Endodermal cell (in vitro differentiated cells): ENCODE data around the gene NDUFA7. TPM values are rescaled to one million over a fixed set of nuclear protein-coding genes. Genes with fewer than 3 reads are reported as not detected.
A peak's percentile ranks its signal among the peaks of the same experiment; 100 is the strongest.

Source experiments
- DNase-seq: peaks from one replicate; pipeline ENCODE4 v3.0.0-alpha.2; 2017
- H3K27ac ChIP-seq: 2 replicates; pipeline ENCODE4 v1.5.1; 2013; ENCODE audit warnings: mild to moderate bottlenecking, low read depth, low read length, moderate library complexity
- H3K27me3 ChIP-seq: 2 replicates; pipeline ENCODE4 v1.6.1; 2013; ENCODE audit warnings: mild to moderate bottlenecking, low read length, moderate library complexity; ENCODE audit not compliant: insufficient read depth, control insufficient read depth, poor library complexity, severe bottlenecking
- H3K36me3 ChIP-seq: 2 replicates; pipeline ENCODE4 v1.7.0; 2013; ENCODE audit warnings: mild to moderate bottlenecking, low read length, moderate library complexity; ENCODE audit not compliant: control insufficient read depth, insufficient read depth
- H3K4me1 ChIP-seq: one replicate; pipeline ENCODE4 v1.7.0; 2013; ENCODE audit warnings: low read length; ENCODE audit not compliant: control insufficient read depth, insufficient read depth
- H3K4me3 ChIP-seq: 2 replicates; pipeline ENCODE4 v1.5.1; 2013; ENCODE audit warnings: mild to moderate bottlenecking, low read length, moderate library complexity
- H3K9ac ChIP-seq: 2 replicates; pipeline ENCODE4 v1.6.1; 2013; ENCODE audit warnings: mild to moderate bottlenecking, low read length, moderate library complexity; ENCODE audit not compliant: poor library complexity, severe bottlenecking; ENCODE audit errors: extremely low read depth
- H3K9me3 ChIP-seq: 2 replicates; pipeline ENCODE4 v1.6.1; 2013; ENCODE audit warnings: mild to moderate bottlenecking, low read length, moderate library complexity; ENCODE audit not compliant: control insufficient read depth
- H3K27ac Mint-ChIP-seq: 2 replicates; pipeline ENCODE4 v1.8.0; 2020; ENCODE audit warnings: mixed read lengths
- H3K27me3 Mint-ChIP-seq: 2 replicates; pipeline ENCODE4 v1.8.0; 2021; ENCODE audit warnings: mild to moderate bottlenecking, mixed read lengths; ENCODE audit not compliant: insufficient read depth
- H3K36me3 Mint-ChIP-seq: 2 replicates; pipeline ENCODE4 v1.8.0; 2020; ENCODE audit warnings: low read depth, mixed read lengths
- H3K4me1 Mint-ChIP-seq: 2 replicates; pipeline ENCODE4 v1.8.0; 2020; ENCODE audit warnings: mixed read lengths
- H3K4me3 Mint-ChIP-seq: 2 replicates; pipeline ENCODE4 v1.8.0; 2020; ENCODE audit warnings: mild to moderate bottlenecking, moderate library complexity, mixed read lengths
- H3K9me3 Mint-ChIP-seq: 2 replicates; pipeline ENCODE4 v1.8.0; 2020; ENCODE audit warnings: mild to moderate bottlenecking, mixed read lengths
- WGBS, 2 experiments: methylation state at CpG; one replicate each; pipeline versions ENCODE4 v1.1.5 to v1.1.7; 2013; ENCODE audit warnings: missing lambda C conversion rate in 2 of 2, mixed read lengths in 1 of 2; ENCODE audit not compliant: insufficient coverage in 1 of 2, insufficient read length in 1 of 2; 5-methylcytosine and 5-hydroxymethylcytosine counted together
- total RNA-seq, 2 donors: library from RNA; stranded (reverse); fragmentation: NEBNext Ultra II Directional in 1 of 2; extraction: Animal tissue kit (Norgen Biotek cat#: 25700) in 1 of 2; gene quantifications; 2 replicates in 1 of 2; 3 replicates in 1 of 2; pipeline ENCODE4 v1.2.1, GENCODE V29; 2021
- TF ChIP-seq, protein P1 (sequence below): fragments of 200-600 bp; sonication (generic); conservative IDR thresholded peaks from 2 replicates; pipeline ENCODE4 v1.5.0; 2021; ENCODE audit warnings: antibody characterized with exemption, mild to moderate bottlenecking

The NDUFA7 gene
- total RNA-seq, 2 donors from 2014 or later, result 75.7 to 86.2 TPM

DNA sequence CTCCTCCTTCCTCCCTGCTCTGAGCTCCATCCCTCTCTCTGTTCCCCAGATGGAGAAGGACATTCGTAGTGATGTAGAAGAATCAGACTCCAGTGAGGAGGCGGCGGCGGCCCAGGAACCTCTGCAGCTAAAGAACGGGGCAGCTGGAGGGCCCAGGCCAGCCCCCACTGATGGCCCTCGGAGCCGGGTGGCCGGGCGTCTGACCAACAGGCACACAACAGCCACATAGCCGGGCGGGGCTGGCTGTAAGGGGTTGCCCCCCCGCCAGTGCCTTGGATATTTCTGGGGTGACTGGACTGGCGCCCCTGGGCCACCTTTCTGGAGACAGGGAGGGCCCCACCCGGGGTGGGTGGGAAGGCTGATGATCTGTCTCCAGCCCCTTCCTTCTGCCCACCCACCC lies 59.3 kb downstream of the NDUFA7 start:
- 83 to 90% methylated on average over 5 to 14 of the region's 14 CpGs for WGBS, 2 experiments

DNA sequence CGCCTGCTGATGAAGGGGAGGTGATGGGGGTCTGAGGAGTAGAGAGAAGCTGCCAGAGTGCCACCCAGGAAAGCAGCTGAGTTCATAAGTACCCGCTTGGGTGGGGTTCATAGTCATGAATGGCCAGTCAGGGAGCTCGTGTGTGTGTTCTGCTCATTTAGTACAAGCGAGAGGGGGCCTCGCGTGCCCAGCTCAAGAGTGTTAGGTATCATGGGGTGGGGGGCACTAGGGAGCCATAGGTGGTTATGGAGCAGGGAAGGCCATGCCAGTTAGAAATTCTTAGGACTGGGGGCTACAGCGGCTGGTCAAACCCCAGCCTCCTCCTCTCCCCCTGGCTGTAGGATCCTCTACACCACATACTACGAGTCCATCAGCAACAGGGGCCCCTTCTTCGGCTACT lies 59.8 kb downstream of the NDUFA7 start:
- 97% methylated on average over 7 to 9 of the region's 9 CpGs for WGBS, 2 experiments
- no peaks in the 10 kb centered on the region for H3K9me3 Mint-ChIP-seq
- no peak overlapping the region for H3K27ac ChIP-seq
- H3K9me3 ChIP-seq, result no peaks in the 10 kb centered on the region
- H3K4me3 ChIP-seq, result no peak overlapping the region
- H3K27me3 ChIP-seq, result no peaks in the 10 kb centered on the region
- no peak overlapping the region for H3K9ac ChIP-seq
- H3K36me3 Mint-ChIP-seq, result peaks cover 55% of the 10 kb centered on the region
- no peaks in the 10 kb centered on the region for H3K27me3 Mint-ChIP-seq
- peaks cover 6% of the 10 kb centered on the region for H3K4me1 Mint-ChIP-seq
- H3K4me1 ChIP-seq, result no peaks in the 10 kb centered on the region
- H3K36me3 ChIP-seq, result peaks cover 51% of the 10 kb centered on the region
- no peak for DNase-seq
- peak overlapping the region; percentile 52 for H3K27ac Mint-ChIP-seq
- no peak overlapping the region for H3K4me3 Mint-ChIP-seq
- TF ChIP-seq, protein P1, sequence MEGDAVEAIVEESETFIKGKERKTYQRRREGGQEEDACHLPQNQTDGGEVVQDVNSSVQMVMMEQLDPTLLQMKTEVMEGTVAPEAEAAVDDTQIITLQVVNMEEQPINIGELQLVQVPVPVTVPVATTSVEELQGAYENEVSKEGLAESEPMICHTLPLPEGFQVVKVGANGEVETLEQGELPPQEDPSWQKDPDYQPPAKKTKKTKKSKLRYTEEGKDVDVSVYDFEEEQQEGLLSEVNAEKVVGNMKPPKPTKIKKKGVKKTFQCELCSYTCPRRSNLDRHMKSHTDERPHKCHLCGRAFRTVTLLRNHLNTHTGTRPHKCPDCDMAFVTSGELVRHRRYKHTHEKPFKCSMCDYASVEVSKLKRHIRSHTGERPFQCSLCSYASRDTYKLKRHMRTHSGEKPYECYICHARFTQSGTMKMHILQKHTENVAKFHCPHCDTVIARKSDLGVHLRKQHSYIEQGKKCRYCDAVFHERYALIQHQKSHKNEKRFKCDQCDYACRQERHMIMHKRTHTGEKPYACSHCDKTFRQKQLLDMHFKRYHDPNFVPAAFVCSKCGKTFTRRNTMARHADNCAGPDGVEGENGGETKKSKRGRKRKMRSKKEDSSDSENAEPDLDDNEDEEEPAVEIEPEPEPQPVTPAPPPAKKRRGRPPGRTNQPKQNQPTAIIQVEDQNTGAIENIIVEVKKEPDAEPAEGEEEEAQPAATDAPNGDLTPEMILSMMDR, result no peak

More for the DNA sequence above, 59.3 kb downstream of the NDUFA7 start:
- TF ChIP-seq, protein P1, result no peak
- H3K9ac ChIP-seq, result no peak overlapping the region
- H3K36me3 Mint-ChIP-seq, result peaks cover 50% of the 10 kb centered on the region
- H3K27me3 ChIP-seq, result no peaks in the 10 kb centered on the region
- peaks cover 6% of the 10 kb centered on the region for H3K4me1 Mint-ChIP-seq
- H3K9me3 ChIP-seq, result no peaks in the 10 kb centered on the region
- DNase-seq, result no peak
- no peak overlapping the region for H3K27ac Mint-ChIP-seq
- H3K36me3 ChIP-seq, result peaks cover 46% of the 10 kb centered on the region
- H3K4me3 ChIP-seq, result no peak overlapping the region
- H3K27me3 Mint-ChIP-seq, result no peaks in the 10 kb centered on the region
- no peak overlapping the region for H3K4me3 Mint-ChIP-seq
- H3K4me1 ChIP-seq, result no peaks in the 10 kb centered on the region
- no peaks in the 10 kb centered on the region for H3K9me3 Mint-ChIP-seq
- H3K27ac ChIP-seq, result no peak overlapping the region

Other genes with a start within 250 kb of the NDUFA7 start
- gene FBN3, start 171.8 kb downstream of the NDUFA7 start, total RNA-seq, result 100 to 1,000 TPM; 105 to 143 TPM
- gene CERS4, start 112.0 kb downstream of the NDUFA7 start, total RNA-seq, result 100 to 1,000 TPM in 1 of 2 donors, 10 to 100 TPM in 1; 76.9 to 105 TPM
- gene CD320, start 13.0 kb downstream of the NDUFA7 start, total RNA-seq, result 10 to 100 TPM; 63.4 to 72.7 TPM
- gene RPS28, start 121 bp upstream of the NDUFA7 start, total RNA-seq, result 1,000 to 10,000 TPM; 1,512 to 1,809 TPM
- 1 to 10 TPM; 2.3 to 2.6 TPM for gene KANK3, start 21.9 kb upstream of the NDUFA7 start, total RNA-seq
- gene ANGPTL4, start 42.8 kb upstream of the NDUFA7 start, total RNA-seq, result 10 to 100 TPM; 10.9 to 13.2 TPM
- 100 to 1,000 TPM; 137 to 146 TPM for gene RAB11B, start 69.0 kb upstream of the NDUFA7 start, total RNA-seq
- gene MARCHF2, start 91.9 kb upstream of the NDUFA7 start, total RNA-seq, result 10 to 100 TPM; 31.8 to 35.9 TPM
- gene HNRNPM, start 123.6 kb upstream of the NDUFA7 start, total RNA-seq, result 100 to 1,000 TPM; 271 to 370 TPM
- 1 to 10 TPM in 1 of 2 donors, under 1 TPM in 1; 0.40 to 1.9 TPM for gene PRAM1, start 181.3 kb upstream of the NDUFA7 start, total RNA-seq
- 10 to 100 TPM; 22.6 to 23.7 TPM for gene ZNF414, start 192.8 kb upstream of the NDUFA7 start, total RNA-seq